ENCODE measurements around the gene ZNF597. TPM values are rescaled to one million over a fixed set of nuclear protein-coding genes. Genes with fewer than 3 reads are reported as not detected.

ZNF597 gene, protein sequence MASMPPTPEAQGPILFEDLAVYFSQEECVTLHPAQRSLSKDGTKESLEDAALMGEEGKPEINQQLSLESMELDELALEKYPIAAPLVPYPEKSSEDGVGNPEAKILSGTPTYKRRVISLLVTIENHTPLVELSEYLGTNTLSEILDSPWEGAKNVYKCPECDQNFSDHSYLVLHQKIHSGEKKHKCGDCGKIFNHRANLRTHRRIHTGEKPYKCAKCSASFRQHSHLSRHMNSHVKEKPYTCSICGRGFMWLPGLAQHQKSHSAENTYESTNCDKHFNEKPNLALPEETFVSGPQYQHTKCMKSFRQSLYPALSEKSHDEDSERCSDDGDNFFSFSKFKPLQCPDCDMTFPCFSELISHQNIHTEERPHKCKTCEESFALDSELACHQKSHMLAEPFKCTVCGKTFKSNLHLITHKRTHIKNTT
- 1 to 10 TPM; 1.1 to 3.3 (median 1.8) TPM for total RNA-seq

- peak in 1 of 2 donors; percentile 16 for TF ChIP-seq POLR2A (IDR thresholded peaks at IDR 0.05)
- TF ChIP-seq, protein P1, sequence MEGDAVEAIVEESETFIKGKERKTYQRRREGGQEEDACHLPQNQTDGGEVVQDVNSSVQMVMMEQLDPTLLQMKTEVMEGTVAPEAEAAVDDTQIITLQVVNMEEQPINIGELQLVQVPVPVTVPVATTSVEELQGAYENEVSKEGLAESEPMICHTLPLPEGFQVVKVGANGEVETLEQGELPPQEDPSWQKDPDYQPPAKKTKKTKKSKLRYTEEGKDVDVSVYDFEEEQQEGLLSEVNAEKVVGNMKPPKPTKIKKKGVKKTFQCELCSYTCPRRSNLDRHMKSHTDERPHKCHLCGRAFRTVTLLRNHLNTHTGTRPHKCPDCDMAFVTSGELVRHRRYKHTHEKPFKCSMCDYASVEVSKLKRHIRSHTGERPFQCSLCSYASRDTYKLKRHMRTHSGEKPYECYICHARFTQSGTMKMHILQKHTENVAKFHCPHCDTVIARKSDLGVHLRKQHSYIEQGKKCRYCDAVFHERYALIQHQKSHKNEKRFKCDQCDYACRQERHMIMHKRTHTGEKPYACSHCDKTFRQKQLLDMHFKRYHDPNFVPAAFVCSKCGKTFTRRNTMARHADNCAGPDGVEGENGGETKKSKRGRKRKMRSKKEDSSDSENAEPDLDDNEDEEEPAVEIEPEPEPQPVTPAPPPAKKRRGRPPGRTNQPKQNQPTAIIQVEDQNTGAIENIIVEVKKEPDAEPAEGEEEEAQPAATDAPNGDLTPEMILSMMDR (IDR thresholded peaks at IDR 0.05), result no peak
- Histone ChIP-seq H3K27ac (peak within 1 kb of the TSS; percentile 67 to 86 (median 78)), H3K9me3 (no peaks in the 10 kb centered on the region), H3K36me3 (peaks cover 0 to 8% (median 0%) of the 10 kb centered on the region in 3 donors), H3K4me1 (no peaks in the 10 kb centered on the region), H3K4me3 (peak within 1 kb of the TSS; percentile 43 to 73 (median 57)), H3K27me3 (no peaks in the 10 kb centered on the region)
- DNase-seq, result peak; percentile 79 to 92 (median 80)
Observed at GRCh38 chr16:3443108-3444031, at the start of gene ZNF597, which contains the start of gene NAA60. Gene ZNF597, minus strand, starts transcription at chr16:3443504. Its CDS starts 351 bp downstream, at chr16:3443153. Gene NAA60, plus strand, starts transcription at chr16:3443680. Its CDS starts 32,548 bp downstream, at chr16:3476228.

DNA sequence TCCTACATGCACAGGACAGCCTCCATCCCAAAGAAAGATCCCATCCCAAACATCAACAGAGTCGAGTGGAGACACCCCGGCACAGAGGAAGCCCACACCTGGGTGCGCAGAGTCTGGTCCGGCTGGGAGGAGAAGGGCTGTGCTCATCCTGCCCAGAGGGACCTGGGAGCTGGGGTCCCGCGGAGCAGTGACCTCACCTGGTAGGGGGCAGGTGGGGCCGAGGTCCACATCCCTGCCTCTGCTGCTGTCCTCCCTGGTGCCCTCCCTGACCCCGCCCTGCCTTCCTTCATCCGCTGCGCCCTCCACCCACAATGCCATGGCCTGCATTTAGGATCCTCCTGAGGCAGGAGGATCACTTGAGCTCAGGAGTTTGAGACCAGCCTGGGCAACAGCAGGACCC, 49.1 kb upstream of the ZNF597 start:
- H3K9me3 ChIP-seq, result no peaks in the 10 kb centered on the region
- no peak overlapping the region for H3K4me3 ChIP-seq
- H3K27me3 ChIP-seq, result no peaks in the 10 kb centered on the region
- DNase-seq, result no peak
- H3K4me1 ChIP-seq, result no peaks in the 10 kb centered on the region
- no peak for TF ChIP-seq POLR2A (IDR thresholded peaks at IDR 0.05)
- TF ChIP-seq, protein P1 (IDR thresholded peaks at IDR 0.05), result no peak
- no peak overlapping the region for H3K27ac ChIP-seq
- no peaks in the 10 kb centered on the region for H3K36me3 ChIP-seq

GRCh38 chr16:3490911-3491629, 47.8 kb upstream of the ZNF597 start:
- TF ChIP-seq, protein P1 (IDR thresholded peaks at IDR 0.05), result no peak
- no peak for TF ChIP-seq POLR2A (IDR thresholded peaks at IDR 0.05)
- Histone ChIP-seq H3K9me3 (no peaks in the 10 kb centered on the region), H3K4me1 (no peaks in the 10 kb centered on the region), H3K27ac (no peak overlapping the region), H3K27me3 (no peaks in the 10 kb centered on the region), H3K36me3 (peaks cover 0 to 8% (median 0%) of the 10 kb centered on the region in 3 donors), H3K4me3 (no peak overlapping the region)
- peak in 1 of 3 donors; percentile 50 for DNase-seq

DNA sequence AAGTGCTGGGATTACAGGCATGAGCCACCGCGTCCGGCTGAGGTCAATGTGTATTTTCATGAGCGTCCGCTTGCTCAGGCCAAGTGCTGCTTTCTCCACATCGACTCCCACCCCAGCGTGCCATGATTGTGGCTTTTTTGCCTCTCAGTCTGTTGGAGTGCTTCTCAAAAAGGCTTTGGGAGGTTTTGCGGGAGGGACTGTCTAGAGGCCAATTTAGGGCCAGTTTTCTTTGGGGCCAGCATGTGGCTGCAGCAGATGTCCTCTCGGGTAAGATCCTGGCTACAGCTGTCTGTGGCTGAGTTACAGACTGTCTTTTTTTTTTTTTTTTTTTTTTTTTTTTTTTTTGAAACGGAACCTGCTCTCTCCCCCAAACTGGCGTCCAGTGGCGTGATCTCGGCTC, 45.5 kb upstream of the ZNF597 start:
- Histone ChIP-seq H3K4me3 (no peak overlapping the region), H3K27me3 (no peaks in the 10 kb centered on the region), H3K27ac (no peak overlapping the region), H3K4me1 (no peaks in the 10 kb centered on the region), H3K36me3 (peaks cover 0 to 31% (median 0%) of the 10 kb centered on the region in 3 donors), H3K9me3 (no peaks in the 10 kb centered on the region)
- TF ChIP-seq POLR2A (IDR thresholded peaks at IDR 0.05), result no peak
- TF ChIP-seq, protein P1 (IDR thresholded peaks at IDR 0.05), result no peak
- DNase-seq, result no peak

Data from Peyer's patch (tissue), 4 donors.